SW 1271 (cell line): ENCODE data around the gene PARN.

Source experiments
- DNase-seq, 2 experiments: peaks; one replicate each; lab custom pipeline; 2025; lab: John Stamatoyannopoulos, UW

PARN gene

DNA sequence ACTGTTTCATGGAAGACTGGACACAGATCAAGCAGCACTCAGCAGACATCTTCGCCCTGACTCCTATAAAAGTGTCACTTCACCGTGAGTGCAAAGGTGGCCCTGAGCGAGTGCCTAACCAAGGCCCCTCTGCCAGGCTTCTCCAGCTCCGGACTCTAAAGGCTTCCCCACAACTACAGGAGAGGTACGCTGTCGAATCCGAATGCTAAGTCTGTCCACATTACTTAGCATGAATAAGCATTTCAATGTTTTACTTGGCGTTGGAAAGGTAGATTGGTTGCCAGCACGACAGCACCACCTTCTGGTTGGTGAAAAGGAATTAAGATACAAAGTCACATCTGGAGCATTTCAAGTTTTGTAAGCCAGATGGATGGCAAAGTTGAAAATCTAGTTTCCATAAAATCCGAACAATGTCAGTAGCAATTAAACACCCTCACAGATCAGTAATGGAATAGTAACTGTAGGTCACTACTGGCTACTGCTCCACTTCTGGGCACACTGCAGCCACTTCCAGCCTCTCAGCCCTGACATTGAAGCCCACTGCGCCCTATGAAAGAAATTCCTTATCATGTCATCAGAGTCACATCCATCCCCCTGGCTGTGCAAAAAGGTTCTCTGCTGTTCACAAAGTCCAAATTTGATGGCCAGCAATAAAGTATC lies 100.9 kb downstream of the PARN start:
- DNase-seq: peak in 1 of 2 experiments; percentile 40

DNA sequence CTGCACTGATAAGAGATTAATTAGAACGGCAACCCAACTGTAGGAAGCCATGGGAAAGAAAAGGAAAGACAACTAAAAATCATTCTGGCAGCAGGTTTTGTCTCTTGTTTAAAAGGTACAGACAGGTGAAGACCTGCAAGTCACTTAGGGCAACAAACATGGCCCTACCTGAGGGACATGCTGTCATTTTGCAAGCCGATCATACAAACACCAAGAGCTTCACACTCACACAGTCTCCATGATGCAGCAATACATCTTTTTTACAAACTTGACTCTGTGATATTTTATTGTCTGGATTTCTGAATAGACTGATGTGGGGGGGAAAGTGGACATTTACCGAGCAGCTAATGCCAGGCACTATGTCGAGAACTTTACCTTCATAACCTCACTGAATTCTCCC lies 101.8 kb downstream of the PARN start:
- no peak for DNase-seq

DNA sequence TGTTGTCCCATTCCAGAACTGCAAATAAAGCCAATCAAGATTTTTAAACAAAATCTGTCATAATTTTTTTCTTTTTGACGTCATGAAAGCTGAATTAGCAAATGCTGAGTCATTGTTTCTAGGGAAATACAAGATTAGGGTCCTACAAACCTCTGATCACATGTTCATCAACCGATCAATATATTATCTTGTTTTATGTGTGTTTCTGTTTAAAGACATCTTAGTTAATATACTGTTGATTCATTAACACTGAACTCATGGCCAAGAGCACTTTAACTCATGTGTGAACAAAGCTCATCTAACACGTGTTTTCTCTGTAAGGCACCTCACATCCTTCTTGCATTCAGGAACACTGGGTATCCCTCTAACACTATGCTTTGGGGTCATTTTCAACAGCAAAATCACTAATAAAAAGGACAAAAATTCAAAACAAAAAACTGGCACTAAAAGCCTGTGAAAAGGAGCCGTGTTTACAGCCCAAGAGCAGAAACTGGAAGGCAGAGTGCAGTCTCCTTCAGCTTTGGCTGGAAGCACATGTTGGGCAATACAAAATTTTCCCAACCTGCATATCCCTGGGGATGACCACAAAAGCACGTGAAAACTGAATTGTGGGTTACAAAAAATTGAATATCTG lies 102.5 kb downstream of the PARN start:
- no peak for DNase-seq

DNA sequence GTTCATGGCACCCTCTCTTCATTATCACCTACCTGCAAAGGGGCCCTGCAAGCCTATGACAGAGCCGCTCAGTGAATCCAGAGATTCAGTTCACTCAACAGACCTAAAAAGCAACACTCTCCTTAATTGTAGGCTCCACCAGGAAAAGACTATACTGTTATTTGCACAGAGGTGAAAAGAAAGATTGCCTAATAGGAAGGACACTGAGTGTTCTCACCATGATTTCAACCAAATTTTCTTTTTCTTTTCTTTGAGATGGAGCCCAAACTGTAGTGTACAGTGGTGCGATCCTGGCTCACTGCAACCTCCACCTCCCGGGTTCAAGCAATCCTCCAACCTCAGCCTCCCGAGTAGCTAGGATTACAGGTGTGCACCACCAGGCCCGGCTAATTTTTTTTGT lies 104.5 kb downstream of the PARN start:
- DNase-seq: no peak

DNA sequence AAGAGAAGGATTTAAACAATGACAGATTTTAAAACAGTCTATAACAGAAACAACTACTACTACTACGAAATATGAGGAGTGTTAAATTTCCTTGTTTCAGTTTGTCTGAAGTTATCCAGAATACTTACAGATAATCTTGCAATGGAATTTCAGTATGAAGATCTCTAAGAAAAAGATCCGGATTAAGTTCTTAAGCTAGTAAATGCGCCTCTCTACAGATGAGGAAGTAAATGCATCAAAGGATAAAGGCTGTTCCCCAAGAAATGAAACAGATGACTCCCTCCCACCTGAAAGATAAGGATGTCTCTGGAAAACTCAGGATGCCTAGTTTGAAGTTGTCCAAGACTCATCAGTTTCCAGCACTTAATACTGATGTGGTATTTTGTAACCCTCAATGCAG lies 105.1 kb downstream of the PARN start:
- DNase-seq: no peak

DNA sequence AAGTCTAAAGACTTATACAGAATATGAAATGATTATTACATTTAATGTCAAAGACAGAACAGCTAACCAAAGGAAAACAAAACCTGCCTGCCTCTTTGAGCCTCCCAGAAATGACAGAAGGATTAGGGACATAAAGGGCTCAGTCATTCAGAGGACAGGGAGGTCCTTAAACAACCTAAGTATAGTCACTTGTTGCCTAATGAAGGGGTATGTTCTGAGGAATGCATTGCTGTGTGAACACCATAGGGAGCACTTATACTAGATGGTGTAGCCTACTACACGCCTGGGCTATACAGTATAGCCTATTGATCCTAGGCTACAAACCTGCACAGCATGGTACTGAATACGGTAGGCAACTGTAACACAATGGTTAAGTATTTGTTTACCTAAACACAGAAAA lies 106.4 kb downstream of the PARN start:
- no peak for DNase-seq

DNA sequence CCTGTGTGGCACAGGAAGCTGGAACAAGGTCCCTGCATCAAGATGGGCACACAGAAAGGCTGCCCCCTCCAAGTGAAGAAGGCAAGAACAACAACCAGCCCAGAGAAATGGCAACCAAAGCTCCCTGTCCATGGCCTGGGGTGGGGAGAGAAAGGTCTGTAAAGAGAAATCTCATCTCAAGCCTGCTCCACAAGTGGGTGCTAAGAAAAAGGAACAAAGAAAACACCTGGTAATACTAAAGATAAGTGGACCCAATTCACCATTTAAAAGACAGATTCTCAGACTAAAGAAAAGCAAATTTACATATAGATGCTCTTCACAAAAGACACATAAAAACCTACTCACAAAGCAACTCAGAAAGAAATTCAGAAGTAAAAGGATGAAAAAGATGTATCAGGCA lies 107.4 kb downstream of the PARN start:
- no peak for DNase-seq

DNA sequence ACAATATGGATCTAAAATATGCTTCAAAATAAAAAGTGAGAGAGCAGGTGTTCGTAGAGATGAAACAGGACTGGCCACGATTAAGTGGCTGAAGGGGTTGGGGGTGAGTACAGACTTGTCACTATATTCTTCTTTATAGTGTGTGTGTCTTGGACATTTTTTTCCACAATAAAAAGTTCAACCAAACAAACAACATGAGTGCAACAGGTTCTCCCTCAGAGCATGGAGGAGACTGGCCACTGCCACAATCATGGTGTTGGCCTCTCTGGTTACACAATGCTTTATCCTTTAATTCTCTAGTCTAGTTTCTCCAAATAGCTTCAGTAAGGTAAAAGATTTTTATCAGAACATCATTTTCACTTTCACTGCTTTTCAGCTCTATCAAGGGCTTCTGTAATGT lies 109.3 kb downstream of the PARN start:
- no peak for DNase-seq

DNA sequence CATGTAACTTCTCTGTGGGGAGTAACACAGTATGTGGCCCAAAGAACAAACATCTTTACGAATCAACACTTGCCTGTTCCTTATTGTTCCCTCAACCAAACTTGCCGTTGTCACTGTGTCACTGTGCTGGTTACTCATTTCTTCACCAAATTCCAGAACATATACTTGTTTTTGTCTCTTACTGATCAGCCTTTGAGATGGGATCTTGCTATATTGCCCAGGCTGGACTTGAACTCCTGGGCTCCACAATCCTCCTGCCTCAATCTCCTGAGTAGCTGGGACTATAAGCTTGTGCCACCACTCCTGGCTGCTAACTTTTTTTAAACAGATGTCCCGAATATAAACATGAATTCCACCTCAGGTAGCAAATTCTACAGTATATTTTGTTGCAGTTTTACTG lies 115.1 kb downstream of the PARN start:
- no peak for DNase-seq

DNA sequence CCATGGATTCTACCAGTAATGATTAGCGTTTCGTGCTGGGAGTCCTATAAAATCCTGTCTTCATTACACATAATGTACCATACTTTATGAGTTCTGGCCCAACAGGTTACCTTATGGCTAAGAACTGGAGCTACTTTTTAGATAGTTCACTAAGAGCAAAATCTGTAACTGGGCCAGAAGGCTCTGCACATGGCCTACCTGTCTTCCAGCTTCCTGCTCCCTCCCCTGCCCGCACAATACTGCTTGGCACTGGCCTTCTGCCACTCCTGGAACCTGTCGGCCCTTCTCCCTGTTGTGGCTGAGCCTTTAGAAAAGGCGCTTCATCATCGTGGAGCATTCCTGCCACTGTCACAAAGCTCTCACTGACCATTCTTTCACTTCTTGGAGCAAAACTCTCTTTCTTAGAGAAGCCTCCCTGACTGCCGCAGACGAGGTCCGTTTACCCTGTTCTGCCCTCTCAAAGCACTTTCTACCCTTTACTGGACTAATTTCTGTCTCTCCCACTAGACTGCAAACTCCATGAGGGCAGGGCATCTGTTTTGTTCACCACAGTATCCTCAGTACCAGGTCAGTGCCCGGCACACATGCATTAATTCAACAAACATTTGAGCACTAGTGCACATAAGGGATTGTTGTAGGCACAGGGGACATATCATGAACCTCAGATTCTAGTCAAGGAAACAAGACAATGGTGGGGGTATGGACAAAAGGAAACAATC lies 116.5 kb downstream of the PARN start:
- DNase-seq: no peak

DNA sequence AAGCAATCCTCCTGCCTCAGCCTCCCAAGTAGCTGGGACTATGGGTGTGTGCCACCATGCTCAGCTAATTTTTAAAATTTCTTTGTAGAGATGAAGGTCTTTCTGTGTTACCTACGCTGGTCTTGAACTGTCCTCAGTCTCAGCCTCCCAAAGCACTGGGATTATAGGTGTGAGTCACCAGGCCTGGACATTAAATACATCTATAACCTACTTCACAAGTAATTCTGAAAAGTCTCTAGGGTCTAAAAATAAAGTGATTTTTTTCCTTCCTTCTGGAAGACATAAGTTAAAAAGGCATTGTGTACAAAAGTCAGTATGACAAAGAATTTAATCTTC lies 118.3 kb downstream of the PARN start:
- no peak for DNase-seq

DNA sequence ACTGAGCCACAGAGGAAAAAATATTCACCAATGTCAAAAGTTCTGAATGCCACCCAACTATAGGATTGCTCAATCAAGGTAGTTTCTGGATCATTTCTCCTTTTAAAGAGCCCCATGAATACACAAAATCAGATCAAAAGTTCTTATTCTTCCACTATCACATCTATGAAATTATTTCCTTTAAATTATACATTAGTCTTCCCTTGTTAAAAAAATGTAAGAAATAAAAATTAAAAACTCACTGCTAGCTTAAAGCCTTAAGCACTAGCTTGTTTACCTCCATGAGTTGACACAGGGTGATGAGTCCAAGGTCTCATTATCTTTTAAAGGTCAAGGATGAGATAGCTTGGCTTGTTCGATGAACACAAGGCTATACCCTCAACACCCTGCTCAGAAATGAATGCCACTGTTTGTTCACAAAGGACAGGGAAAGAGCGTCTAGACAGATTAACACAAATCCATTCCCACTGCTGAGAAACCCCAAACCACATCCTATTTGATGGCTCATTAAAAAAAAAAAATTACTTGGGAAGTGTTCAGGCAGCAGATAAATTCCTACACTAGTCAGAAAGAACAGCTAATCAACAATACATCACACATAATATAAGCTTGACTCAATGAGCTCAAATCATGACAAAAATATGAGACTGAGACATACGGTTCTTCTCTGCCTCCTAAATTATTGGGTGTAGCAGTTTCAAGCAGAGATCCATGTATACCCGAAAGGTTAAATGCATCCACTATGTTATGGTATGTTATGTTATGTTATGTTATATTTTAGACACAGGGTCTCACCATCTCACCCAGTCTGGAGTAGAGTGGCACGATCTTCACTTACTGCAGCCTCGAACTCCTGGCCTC lies 118.9 kb downstream of the PARN start:
- peak in 1 of 2 experiments; percentile 42 for DNase-seq

DNA sequence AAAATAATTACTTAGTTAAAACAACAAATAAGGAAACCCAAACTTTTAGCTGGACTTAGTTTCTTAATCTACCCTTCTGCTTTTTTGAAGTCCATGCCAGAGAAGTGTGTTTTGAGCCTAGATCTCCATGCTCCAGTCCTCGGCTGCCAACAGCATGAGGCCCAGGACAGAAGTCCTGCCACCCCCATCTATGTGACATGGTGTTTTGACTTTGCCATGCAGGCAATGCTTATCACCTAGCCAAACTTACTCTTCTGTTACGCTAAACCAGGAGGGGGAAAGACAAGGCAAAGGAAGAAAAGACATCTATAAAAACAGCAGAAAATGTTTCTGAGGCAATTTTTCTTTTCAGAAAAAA lies 119.5 kb downstream of the PARN start:
- DNase-seq: no peak

DNA sequence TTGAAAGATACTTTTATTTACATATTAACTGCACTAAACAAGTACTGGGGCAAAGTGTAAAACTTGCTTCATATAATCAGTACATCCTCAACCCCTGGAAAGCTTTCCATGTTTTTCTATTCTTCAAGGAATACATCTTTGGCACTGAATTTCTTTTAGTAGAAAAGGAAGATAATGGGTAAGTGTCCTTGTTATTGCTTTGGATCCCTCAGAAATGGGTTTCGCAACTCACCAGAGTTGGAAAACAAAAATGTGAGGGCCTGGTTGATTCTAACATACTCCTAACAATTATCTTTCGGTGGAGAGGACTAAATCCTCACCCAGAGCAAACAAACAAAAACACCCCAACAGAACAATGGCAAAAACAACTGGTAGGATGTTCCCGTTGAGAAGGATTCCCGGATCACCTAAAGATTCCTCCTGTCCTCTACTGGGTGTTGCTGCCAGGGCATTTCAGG lies 120.4 kb downstream of the PARN start:
- no peak for DNase-seq

DNA sequence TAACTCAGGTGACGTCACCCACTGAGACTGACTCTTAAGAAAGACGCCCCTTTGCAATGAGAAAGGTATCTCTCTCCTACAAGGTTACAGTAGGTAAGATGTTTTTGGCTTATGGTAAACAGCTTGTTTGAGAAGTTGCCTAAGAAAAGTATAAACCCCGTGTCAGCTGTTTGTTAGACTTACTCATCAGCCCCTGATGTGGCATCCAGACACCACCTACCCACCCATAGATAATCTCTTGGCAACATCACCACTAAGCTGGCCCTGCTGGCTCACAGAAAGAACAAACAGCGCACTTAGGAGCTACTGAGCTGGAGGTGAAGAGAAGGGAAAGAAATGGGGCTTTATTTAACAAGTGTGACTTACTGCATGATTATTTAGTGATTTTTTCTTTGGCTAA lies 121.0 kb downstream of the PARN start:
- no peak for DNase-seq

DNA sequence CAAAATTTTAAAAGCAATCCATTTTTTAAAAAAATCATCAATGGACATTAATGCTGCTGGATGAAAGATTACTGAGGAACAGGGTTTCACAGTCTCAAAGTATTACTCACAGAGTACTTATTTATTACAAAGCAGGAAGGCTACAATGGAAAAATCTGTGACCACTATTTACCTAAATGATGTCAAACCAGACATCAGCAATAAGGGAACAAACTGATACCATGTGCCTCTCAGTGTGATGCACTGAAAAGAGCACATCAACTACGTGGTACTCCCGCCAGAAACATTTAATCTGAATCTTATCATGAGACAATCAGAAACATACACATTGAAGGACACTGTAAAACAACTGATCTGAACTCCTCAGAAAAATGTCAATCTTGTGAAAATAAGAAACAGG lies 124.2 kb downstream of the PARN start:
- no peak for DNase-seq

DNA sequence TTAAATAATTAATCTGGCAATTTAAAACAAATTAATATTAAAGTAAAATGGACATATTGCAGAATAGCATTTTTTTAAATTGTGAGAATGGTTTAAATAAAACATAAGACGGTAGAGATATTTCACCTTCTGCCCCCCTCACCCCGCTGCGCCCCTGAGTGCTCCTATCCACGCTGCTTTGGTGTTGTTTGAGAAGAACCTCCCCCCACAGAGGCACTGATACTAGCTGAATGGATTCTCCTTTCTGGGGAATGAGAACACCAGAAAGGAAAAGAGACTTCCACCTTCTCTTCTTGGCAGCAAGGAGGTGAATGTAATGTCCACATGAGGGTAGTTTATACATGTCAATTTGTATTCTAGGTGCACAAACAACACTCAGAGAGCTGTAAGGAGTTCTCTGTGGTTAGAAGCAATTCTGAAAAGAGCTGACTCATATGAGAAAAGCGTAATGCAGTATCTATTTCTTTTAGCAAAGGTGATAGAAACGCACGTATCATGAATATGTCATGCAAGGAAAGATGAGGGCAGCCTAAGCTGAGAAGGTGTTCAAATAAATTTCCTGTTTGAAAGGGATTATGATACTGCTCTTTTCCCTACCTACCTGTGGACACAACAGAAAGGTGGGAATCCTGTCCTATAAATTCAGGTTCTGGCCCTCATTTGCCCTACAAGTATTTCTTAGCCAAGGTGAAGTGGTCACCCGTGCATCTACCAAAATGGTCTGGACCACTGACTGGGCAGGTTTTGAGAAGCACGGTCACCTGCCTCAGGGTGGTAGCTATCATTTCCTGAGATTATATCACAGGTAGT lies 126.9 kb downstream of the PARN start:
- DNase-seq: no peak

DNA sequence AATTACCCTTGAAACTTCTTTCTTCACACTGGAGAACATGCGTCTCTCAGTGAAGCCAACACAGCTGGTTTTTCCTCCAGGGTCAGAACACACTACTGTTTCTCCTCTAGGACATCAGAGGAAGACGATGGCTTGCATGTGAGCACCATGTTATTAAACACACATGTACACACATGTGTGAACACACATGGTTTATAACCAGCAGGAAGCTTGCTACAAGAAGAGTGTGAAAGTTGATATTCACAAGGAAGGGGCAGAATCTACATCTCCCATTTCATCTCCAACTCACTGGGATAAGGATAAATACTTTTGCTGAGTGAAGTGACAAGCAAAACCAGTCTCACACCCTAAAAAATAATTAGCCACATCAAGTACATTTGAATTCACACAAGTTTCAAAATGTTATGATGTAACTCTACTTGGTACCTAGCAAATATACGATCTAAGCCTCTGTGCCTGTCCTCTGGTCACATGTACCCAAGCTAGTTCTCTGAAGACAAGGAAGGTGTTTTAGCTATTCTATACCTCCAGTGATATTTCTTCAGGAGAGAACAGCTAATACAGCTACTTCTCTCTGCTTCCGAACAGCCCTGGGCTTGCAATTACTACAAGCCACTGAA lies 127.7 kb downstream of the PARN start:
- no peak for DNase-seq

DNA sequence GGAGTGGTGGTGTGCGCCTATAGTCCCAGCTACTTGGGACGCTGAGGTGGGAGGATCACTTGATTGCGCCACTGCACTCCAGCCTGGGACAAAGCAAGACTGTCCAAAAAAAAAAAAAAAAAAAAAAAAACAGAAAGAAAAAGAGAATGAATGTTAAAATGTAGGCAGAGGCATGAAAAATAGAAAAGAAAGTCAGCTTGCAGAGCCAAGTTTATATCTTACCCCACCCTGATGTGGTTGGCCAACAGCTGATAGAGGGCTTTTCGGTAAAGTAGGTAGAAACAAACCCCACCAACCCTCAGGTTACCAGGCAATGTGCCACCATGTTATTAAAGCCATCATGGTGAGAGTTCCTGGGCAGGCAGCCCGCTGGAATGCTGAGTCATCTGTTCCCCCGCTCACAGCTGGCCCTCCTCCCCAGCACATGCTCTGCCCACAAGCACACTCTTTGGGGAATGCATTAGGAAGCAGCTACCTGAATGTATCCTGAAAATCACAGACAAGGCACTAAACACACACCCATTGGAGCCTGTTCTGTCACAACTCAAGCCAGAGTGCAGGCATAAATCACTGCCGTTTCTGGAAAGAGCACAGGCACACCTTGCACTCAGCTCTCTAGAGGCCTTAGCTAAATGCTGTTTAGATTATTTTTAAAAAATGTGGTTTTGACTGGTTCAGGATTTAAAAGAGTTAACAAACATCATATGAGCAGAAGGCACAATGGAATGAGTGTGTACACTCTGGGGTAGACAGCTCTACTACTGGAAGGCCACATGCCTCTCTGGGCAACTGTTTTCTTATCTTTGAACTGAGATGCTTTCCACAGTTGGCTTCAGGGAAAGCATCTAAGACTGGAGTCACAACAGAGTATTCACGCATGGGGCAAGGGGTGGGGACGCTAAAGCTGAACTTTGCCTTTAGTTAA lies 128.5 kb downstream of the PARN start:
- peak in 1 of 2 experiments; percentile 80 for DNase-seq

DNA sequence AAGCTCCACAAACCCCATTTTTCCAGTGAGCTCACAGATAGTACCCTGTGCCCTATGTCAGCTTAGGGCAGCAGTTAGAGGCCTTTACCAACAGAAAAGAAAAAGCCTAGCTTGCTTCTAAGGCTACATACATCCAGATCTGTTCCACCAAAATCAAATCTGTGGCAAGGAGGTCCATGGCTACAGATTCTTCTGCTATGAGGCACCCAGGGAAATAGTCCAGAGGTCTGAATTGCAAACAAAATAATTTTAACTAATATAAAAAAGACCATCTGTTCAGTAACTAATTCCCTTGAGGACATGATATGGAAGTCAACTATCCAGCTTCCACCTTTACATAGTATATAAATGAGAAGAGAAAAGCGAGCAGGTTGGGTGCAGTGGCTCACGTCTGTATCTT lies 129.3 kb downstream of the PARN start:
- no peak for DNase-seq
